Nephron (organoid): Measurements from ENCODE around the gene GAL.

Experiments used
- H3K27ac Mint-ChIP-seq, 3 experiments: 2 replicates each; pipeline ENCODE4 v1.8.0; 2020; ENCODE audit warnings: mixed read lengths in 3 of 3, mild to moderate bottlenecking in 2 of 3, moderate library complexity in 1 of 3
- H3K27me3 Mint-ChIP-seq: 2 replicates; pipeline ENCODE4 v1.8.0; 2021; ENCODE audit warnings: low read depth, mild to moderate bottlenecking, moderate library complexity, mixed read lengths
- H3K36me3 Mint-ChIP-seq: 2 replicates; pipeline ENCODE4 v1.8.0; 2020; ENCODE audit warnings: low read depth, mixed read lengths
- H3K4me1 Mint-ChIP-seq: 2 replicates; pipeline ENCODE4 v1.8.0; 2020; ENCODE audit warnings: mixed read lengths
- H3K4me3 Mint-ChIP-seq, 3 experiments: 2 replicates each; pipeline ENCODE4 v1.8.0; 2020; ENCODE audit warnings: mild to moderate bottlenecking in 3 of 3, mixed read lengths in 3 of 3, moderate library complexity in 2 of 3
- H3K9me3 Mint-ChIP-seq: 2 replicates; pipeline ENCODE4 v1.8.0; 2020; ENCODE audit warnings: mixed read lengths
- TF ChIP-seq, protein P1 (sequence below), 3 experiments: fragments of 200-600 bp; sonication (generic); IDR thresholded peaks; one replicate each; pipeline ENCODE4 v1.5.0; 2021; ENCODE audit warnings: antibody characterized with exemption in 3 of 3; ENCODE audit not compliant: unreplicated experiment in 3 of 3

Gene GAL

DNA sequence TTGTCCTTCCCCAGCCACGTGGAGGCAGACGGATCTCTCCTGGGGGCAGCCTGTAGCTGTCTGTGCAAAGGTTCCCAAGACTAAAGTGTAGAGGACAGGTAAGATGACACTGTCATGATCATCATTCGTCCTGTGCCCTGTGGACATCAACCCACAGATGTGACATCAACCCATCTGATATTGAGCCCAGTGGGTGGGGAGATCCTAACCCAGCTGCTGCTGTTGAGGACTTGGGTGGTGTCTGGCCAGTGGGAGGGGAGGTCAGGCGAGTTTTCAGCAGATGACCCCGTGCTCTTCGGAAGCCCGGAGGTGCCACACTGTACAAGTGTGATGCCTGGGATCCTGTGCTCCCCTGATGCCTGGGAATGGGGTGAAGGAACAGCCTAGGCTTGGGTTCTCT, 1.2 kb upstream of the GAL start:
- H3K36me3 Mint-ChIP-seq: no peaks in the 10 kb centered on the region
- no peaks in the 10 kb centered on the region for H3K9me3 Mint-ChIP-seq
- H3K27ac Mint-ChIP-seq: no peak overlapping the region
- H3K4me3 Mint-ChIP-seq: peak overlapping the region in 1 of 3 experiments; percentile 57
- TF ChIP-seq, protein P1, sequence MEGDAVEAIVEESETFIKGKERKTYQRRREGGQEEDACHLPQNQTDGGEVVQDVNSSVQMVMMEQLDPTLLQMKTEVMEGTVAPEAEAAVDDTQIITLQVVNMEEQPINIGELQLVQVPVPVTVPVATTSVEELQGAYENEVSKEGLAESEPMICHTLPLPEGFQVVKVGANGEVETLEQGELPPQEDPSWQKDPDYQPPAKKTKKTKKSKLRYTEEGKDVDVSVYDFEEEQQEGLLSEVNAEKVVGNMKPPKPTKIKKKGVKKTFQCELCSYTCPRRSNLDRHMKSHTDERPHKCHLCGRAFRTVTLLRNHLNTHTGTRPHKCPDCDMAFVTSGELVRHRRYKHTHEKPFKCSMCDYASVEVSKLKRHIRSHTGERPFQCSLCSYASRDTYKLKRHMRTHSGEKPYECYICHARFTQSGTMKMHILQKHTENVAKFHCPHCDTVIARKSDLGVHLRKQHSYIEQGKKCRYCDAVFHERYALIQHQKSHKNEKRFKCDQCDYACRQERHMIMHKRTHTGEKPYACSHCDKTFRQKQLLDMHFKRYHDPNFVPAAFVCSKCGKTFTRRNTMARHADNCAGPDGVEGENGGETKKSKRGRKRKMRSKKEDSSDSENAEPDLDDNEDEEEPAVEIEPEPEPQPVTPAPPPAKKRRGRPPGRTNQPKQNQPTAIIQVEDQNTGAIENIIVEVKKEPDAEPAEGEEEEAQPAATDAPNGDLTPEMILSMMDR (IDR thresholded peaks at IDR 0.05; ENCODE audit: unreplicated experiment in 3 of 3): no peak
- H3K27me3 Mint-ChIP-seq: peaks cover 76% of the 10 kb centered on the region
- H3K4me1 Mint-ChIP-seq: peaks cover 26% of the 10 kb centered on the region

DNA sequence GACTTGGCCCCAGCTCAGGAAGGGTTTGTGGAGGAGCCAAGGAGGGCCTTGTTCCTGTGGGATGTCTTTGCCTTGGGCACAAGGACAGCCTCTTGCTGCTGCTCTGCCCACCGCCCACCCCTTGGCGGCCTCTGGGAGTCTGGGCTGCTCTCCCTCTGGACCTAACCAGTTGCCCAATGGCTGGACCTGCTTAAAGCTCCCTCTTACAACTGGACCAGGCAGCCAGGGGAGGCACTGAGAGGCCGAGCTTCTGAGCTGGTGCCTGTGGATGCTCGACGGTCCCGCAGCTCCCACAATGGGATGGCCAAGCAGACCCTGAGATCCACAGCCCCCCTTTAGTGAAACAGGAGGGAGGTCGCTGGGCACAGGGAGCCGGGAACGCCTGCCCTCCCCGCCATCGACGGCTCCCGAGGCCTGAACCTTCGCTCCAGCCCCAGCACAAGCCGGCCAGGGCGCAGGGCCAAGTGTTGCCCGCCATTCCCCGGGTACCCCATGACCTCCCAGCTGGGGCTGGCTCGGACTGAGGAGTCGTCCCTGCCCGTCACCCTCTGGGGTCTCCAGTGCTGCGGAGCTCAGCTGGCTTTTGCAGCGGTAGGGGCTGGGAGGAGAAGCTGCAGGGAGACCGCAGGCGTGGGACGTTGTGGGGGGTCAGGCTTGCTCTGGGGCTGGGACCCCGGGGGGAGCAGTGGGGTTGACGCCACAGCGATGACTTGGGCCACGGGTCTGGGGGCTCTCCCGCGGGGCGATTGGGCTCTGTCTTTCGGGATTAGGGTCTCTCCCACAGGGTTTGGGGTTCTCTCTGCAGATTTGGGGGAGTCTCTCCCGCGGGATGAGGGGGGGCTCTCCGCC, 584 bp upstream of the GAL start:
- TF ChIP-seq, protein P1 (IDR thresholded peaks at IDR 0.05; ENCODE audit: unreplicated experiment in 3 of 3): no peak
- no peaks in the 10 kb centered on the region for H3K36me3 Mint-ChIP-seq
- H3K9me3 Mint-ChIP-seq: no peaks in the 10 kb centered on the region
- peaks cover 77% of the 10 kb centered on the region for H3K27me3 Mint-ChIP-seq
- peaks cover 24% of the 10 kb centered on the region for H3K4me1 Mint-ChIP-seq
- peak overlapping the region in 1 of 3 experiments; percentile 56 for H3K4me3 Mint-ChIP-seq
- H3K27ac Mint-ChIP-seq: no peak overlapping the region

DNA sequence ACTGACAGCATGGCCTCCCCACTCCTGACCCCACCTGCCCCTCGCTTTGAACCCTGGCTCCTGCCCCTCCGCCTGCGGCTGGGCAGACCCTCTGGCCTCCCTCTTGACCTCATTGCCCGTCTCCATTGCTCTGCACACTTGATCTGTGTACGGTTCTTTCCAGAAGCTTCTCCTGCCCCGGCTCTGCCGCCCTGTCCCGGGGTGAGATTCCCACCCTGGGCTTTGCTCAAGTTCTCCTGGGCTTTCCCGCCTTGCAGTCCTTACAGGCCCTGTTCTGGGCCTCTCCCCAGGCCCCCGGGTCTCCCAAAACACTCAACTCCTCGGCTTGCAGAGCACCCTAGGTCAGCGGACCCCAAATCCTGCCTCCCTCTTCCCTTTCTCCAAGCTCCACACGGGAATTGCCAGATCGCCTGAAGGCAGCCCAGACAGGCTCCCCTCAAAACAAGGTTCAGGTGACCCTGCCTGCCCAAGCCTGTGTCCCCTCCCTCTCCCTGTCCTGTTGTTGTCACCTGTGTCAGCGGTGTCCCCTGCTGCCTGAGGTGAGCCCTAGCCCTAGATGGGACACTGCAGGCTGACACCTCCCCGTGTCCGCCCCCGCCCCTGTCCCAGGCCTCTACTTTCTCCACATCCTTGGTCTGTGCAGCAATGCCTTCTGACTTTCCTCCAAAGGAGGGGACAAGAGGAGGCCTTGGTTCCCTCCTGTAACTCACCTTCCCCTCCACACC, 1.5 kb downstream of the GAL start:
- Mint-ChIP-seq H3K4me3 (peak overlapping the region; percentile 61 to 74 (median 71)), H3K27me3 (peaks cover 86% of the 10 kb centered on the region), H3K4me1 (peaks cover 24% of the 10 kb centered on the region), H3K36me3 (no peaks in the 10 kb centered on the region), H3K9me3 (no peaks in the 10 kb centered on the region), H3K27ac (no peak overlapping the region)
- TF ChIP-seq, protein P1 (IDR thresholded peaks at IDR 0.05; ENCODE audit: unreplicated experiment in 3 of 3): no peak

DNA sequence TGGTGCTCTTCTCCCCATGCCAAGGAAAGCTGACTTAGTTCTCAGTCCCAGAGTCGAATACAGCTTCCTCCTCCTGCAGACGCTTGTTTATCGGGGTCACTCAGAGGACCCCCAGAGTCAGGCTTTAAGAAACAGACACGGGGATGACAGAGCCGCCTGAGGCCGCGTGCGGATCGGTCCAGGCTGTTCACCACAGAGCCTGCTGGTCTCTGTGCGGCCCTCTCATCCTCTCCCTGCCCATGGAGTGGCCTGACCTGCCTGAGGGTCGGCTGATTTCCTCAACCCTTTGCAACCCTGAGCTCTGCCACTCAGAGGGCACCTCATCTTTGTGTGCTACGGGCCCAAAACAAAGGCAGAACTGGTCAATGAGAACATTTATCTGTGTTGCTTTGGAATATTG, 2.1 kb downstream of the GAL start:
- no peaks in the 10 kb centered on the region for H3K36me3 Mint-ChIP-seq
- no peaks in the 10 kb centered on the region for H3K9me3 Mint-ChIP-seq
- peak overlapping the region; percentile 61 to 74 (median 71) for H3K4me3 Mint-ChIP-seq
- H3K27ac Mint-ChIP-seq: no peak overlapping the region
- peaks cover 27% of the 10 kb centered on the region for H3K4me1 Mint-ChIP-seq
- H3K27me3 Mint-ChIP-seq: peaks cover 86% of the 10 kb centered on the region
- TF ChIP-seq, protein P1 (IDR thresholded peaks at IDR 0.05; ENCODE audit: unreplicated experiment in 3 of 3): no peak

DNA sequence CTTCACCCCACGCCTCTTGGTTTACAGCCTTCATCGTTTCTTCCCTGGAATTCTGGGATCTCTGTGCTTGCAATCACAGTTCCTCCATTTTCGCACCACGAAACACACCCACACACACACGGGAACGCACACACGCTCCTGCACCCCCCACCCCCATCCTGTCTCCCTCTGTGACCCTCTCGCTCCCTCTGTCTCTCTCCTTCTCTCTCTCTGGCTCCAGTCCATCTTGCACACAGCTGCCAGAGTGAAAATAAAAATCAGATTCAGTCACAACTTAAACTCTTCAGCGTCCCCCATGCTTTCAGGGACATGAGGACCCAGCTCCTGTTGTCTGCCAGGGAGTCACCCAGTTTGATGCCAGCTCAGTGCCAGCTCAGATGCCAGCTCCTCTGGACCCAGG, 3.0 kb downstream of the GAL start:
- peaks cover 24% of the 10 kb centered on the region for H3K4me1 Mint-ChIP-seq

More for the DNA sequence above, 3.0 kb downstream of the GAL start:
- peak overlapping the region in 1 of 3 experiments; percentile 49 for H3K27ac Mint-ChIP-seq
- H3K9me3 Mint-ChIP-seq: no peaks in the 10 kb centered on the region
- TF ChIP-seq, protein P1 (IDR thresholded peaks at IDR 0.05; ENCODE audit: unreplicated experiment in 3 of 3): no peak
- no peaks in the 10 kb centered on the region for H3K36me3 Mint-ChIP-seq
- H3K4me3 Mint-ChIP-seq: peak overlapping the region in 2 of 3 experiments; percentile 10 to 13
- peaks cover 85% of the 10 kb centered on the region for H3K27me3 Mint-ChIP-seq
